ENCODE results near the gene PLD1. TPM values are rescaled to one million over a fixed set of nuclear protein-coding genes. Genes with fewer than 3 reads are reported as not detected.

Gene PLD1
- total RNA-seq, 2 experiments from 2014 or later, result 0.22 to 1.0 TPM

GRCh38 chr3:171796625-171797264 is 13.5 kb downstream of the PLD1 start:
- CTCF ChIA-PET, result interaction anchor here (0.7 kb wide), 1 partner anchor 24 kb away, joined by 3 read pairs; no protein-coding TSS in a partner anchor
- no peaks in the 10 kb centered on the region for H3K36me3 ChIP-seq (ENCODE audit: insufficient read depth, low read length)
- no peak overlapping the region for H3K4me3 Mint-ChIP-seq

GRCh38 chr3:171792531-171792930 is 17.8 kb downstream of the PLD1 start:
- intact Hi-C loops (cut with DNase I, micrococcal nuclease), result no loop called here
- no peak for DNase-seq
- H3K9me3 ChIP-seq (ENCODE audit: control insufficient read depth in 1 of 2, insufficient read depth in 1 of 2, low read length in 2 of 2), result no peaks in the 10 kb centered on the region

More at GRCh38 chr3:171796625-171797264, 13.5 kb downstream of the PLD1 start:
- Mint-ChIP-seq H3K27ac (no peak overlapping the region), H3K36me3 (ENCODE audit: low read depth) (no peaks in the 10 kb centered on the region), H3K27me3 (no peaks in the 10 kb centered on the region), H3K9me3 (no peaks in the 10 kb centered on the region), H3K4me1 (ENCODE audit: low read depth) (no peaks in the 10 kb centered on the region)
- H3K27ac ChIP-seq (ENCODE audit: low read depth in 1 of 2, low read length in 2 of 2), result no peak overlapping the region
- POLR2A ChIA-PET, result no interaction called here
- ATAC-seq (ENCODE audit: poor library complexity) (no peak), DNase-seq (no peak)
- no peak overlapping the region for H3K4me3 ChIP-seq (ENCODE audit: low read length)
- H3K27me3 ChIP-seq (ENCODE audit: control insufficient read depth in 1 of 2, insufficient read depth in 2 of 2, low read length in 2 of 2), result no peaks in the 10 kb centered on the region
- TF ChIP-seq CTCF (IDR thresholded peaks at IDR 0.05), result no peak
- H3K4me1 ChIP-seq (ENCODE audit: insufficient read depth, low read length), result no peaks in the 10 kb centered on the region
- no peaks in the 10 kb centered on the region for H3K9me3 ChIP-seq (ENCODE audit: control insufficient read depth in 1 of 2, insufficient read depth in 1 of 2, low read length in 2 of 2)
- intact Hi-C loops (cut with DNase I, micrococcal nuclease), result no loop called here

GRCh38 chr3:171791692-171792076 is 18.6 kb downstream of the PLD1 start:
- no peaks in the 10 kb centered on the region for H3K4me1 ChIP-seq (ENCODE audit: insufficient read depth, low read length)
- ATAC-seq (ENCODE audit: poor library complexity) (no peak), DNase-seq (no peak)
- CTCF ChIA-PET, result no interaction called here
- intact Hi-C loops (cut with DNase I, micrococcal nuclease), result no loop called here
- POLR2A ChIA-PET, result no interaction called here
- H3K27me3 ChIP-seq (ENCODE audit: control insufficient read depth in 1 of 2, insufficient read depth in 2 of 2, low read length in 2 of 2), result no peaks in the 10 kb centered on the region
- TF ChIP-seq CTCF (IDR thresholded peaks at IDR 0.05), result no peak
- no peaks in the 10 kb centered on the region for H3K36me3 ChIP-seq (ENCODE audit: insufficient read depth, low read length)
- H3K9me3 ChIP-seq (ENCODE audit: control insufficient read depth in 1 of 2, insufficient read depth in 1 of 2, low read length in 2 of 2), result no peaks in the 10 kb centered on the region
- no peaks in the 10 kb centered on the region for H3K9me3 Mint-ChIP-seq
- H3K4me3 Mint-ChIP-seq, result no peak overlapping the region
- no peak overlapping the region for H3K27ac ChIP-seq (ENCODE audit: low read depth in 1 of 2, low read length in 2 of 2)
- no peaks in the 10 kb centered on the region for H3K27me3 Mint-ChIP-seq
- H3K4me3 ChIP-seq (ENCODE audit: low read length), result no peak overlapping the region
- H3K4me1 Mint-ChIP-seq (ENCODE audit: low read depth), result no peaks in the 10 kb centered on the region
- no peak overlapping the region for H3K27ac Mint-ChIP-seq
- no peaks in the 10 kb centered on the region for H3K36me3 Mint-ChIP-seq (ENCODE audit: low read depth)

More at GRCh38 chr3:171792531-171792930, 17.8 kb downstream of the PLD1 start:
- Mint-ChIP-seq H3K9me3 (no peaks in the 10 kb centered on the region), H3K36me3 (ENCODE audit: low read depth) (no peaks in the 10 kb centered on the region), H3K27me3 (no peaks in the 10 kb centered on the region), H3K4me1 (ENCODE audit: low read depth) (no peaks in the 10 kb centered on the region), H3K27ac (no peak overlapping the region), H3K4me3 (no peak overlapping the region)
- no peaks in the 10 kb centered on the region for H3K27me3 ChIP-seq (ENCODE audit: control insufficient read depth in 1 of 2, insufficient read depth in 2 of 2, low read length in 2 of 2)
- H3K36me3 ChIP-seq (ENCODE audit: insufficient read depth, low read length), result no peaks in the 10 kb centered on the region
- ChIA-PET POLR2A (no interaction called here), CTCF (no interaction called here)
- no peak for ATAC-seq (ENCODE audit: poor library complexity)
- H3K4me3 ChIP-seq (ENCODE audit: low read length), result no peak overlapping the region
- no peak overlapping the region for H3K27ac ChIP-seq (ENCODE audit: low read depth in 1 of 2, low read length in 2 of 2)
- TF ChIP-seq CTCF (IDR thresholded peaks at IDR 0.05), result no peak
- no peaks in the 10 kb centered on the region for H3K4me1 ChIP-seq (ENCODE audit: insufficient read depth, low read length)

Data from CD4-positive, alpha-beta T cell (primary cell).